Ovary (tissue), 9 donors: Measurements from ENCODE around the gene PTPRN2. TPM values are rescaled to one million over a fixed set of nuclear protein-coding genes. Genes with fewer than 3 reads are reported as not detected.

Experiments
- DNase-seq, 5 donors: peaks; one replicate each; pipeline ENCODE4 v3.0.0-alpha.2; 2019 to 2020
- H3K27ac ChIP-seq, 2 donors: fragments of 200-600 bp; one replicate each; pipeline versions ENCODE4 v1.5.1 to v1.8.0; 2019 to 2022
- H3K27me3 ChIP-seq: fragments of 200-600 bp; one replicate; pipeline ENCODE4 v1.8.0; 2022
- H3K36me3 ChIP-seq: fragments of 200-600 bp; sonication (generic); one replicate; pipeline ENCODE4 v1.5.1; 2019
- H3K4me1 ChIP-seq: one replicate; pipeline ENCODE4 v1.8.1; 2013; ENCODE audit warnings: mild to moderate bottlenecking, moderate library complexity; ENCODE audit not compliant: insufficient read depth
- H3K4me3 ChIP-seq: fragments of 200-600 bp; sonication (generic); one replicate; pipeline ENCODE4 v1.5.1; 2017
- H3K9me3 ChIP-seq, 2 donors: fragments of 200-600 bp in 1 of 2; sonication (generic) in 1 of 2; one replicate each; pipeline versions ENCODE4 v1.5.1 to v1.8.1; 2013 to 2019; ENCODE audit warnings: mild to moderate bottlenecking in 1 of 2, moderate library complexity in 1 of 2
- CTCF ChIP-seq, 3 donors: fragments of 450-650 bp in 2 of 3; fragments of 200-600 bp in 1 of 3; IDR thresholded peaks; one replicate each; pipeline versions ENCODE4 v1.5.1 to v1.8.0; 2016 to 2022; ENCODE audit warnings: antibody characterized with exemption in 3 of 3, mild to moderate bottlenecking in 1 of 3
- EP300 ChIP-seq: sonication (generic); formaldehyde crosslinking; IDR thresholded peaks from one replicate; pipeline ENCODE4 v1.6.1; 2017; ENCODE audit warnings: antibody characterized with exemption
- POLR2A ChIP-seq: fragments of 450-650 bp; IDR thresholded peaks from one replicate; pipeline ENCODE4 v1.6.1; 2017; ENCODE audit warnings: antibody characterized with exemption, mild to moderate bottlenecking, moderate library complexity
- WGBS, 3 donors: extraction: QIAGEN DNeasy Blood & Tissue Kit in 1 of 3; methylation state at CpG; one replicate each; pipeline versions ENCODE4 v1.1.5 to v1.1.7; 2013 to 2017; 5-methylcytosine and 5-hydroxymethylcytosine counted together
- intact Hi-C, 4 donors: fragments of 100-400 bp; cut with DNase I; formaldehyde crosslinking; loops; one replicate each; pipeline versions ENCODE4 v1.11.0 to v1.15.1; 2022 to 2023
- polyA plus RNA-seq, 2 donors: library from polyadenylated mRNA; stranded (reverse); fragments of 200-250 nt in 1 of 2; fragments of 350-450 nt in 1 of 2; fragmentation: Illumina TruSeq in 1 of 2; extraction: RNeasy Lipid Tissue Mini Kit (QIAGEN cat#74804) in 1 of 2; gene quantifications; one replicate each; pipeline ENCODE4 v1.2.3, GENCODE V29; 2013 to 2014
- total RNA-seq, 7 donors: library from RNA; depleted of rRNA in 2 of 7; stranded (reverse); fragments of >200 nt in 2 of 7; fragmentation: NEBNext Ultra II Directional in 3 of 7; extraction: Animal tissue kit (Norgen Biotek cat#: 25700) in 3 of 7; gene quantifications; one replicate each; pipeline versions ENCODE4 v1.1.0 to v1.2.4, GENCODE V29; 2016 to 2023
- donor health status: DM: no; HTN: no; CAD: no; lungs with moderate emphysema.
- donor health status: DM: no; HTN: no; CAD: no.
- donor health status: Bipolar disorder and iron deficiency.
- donor health status: DM: yes; HTN: yes; CAD: no.
- donor health status: DM: no; HTN: no; CAD: no.
- donor health status: DM: yes; HTN: yes; CAD: no.

The PTPRN2 gene
- total and polyA plus RNA-seq, 9 donors = 3.5 to 11.1 (median 5.9) TPM

GRCh38 chr7:158497627-158498026, 90.0 kb downstream of the PTPRN2 start:
- Histone ChIP-seq H3K27me3 (no peaks in the 10 kb centered on the region), H3K9me3 (no peaks in the 10 kb centered on the region), H3K36me3 (no peaks in the 10 kb centered on the region), H3K4me3 (no peak overlapping the region), H3K4me1 (no peaks in the 10 kb centered on the region), H3K27ac (no peak overlapping the region)
- intact Hi-C loops = no loop called here
- 80 to 96% (median 91%) methylated on average over 5 to 9 of the region's 9 CpGs for WGBS, 3 donors
- no peak for DNase-seq
- TF ChIP-seq CTCF (IDR thresholded peaks at IDR 0.05) = no peak

GRCh38 chr7:158495786-158496185, 91.8 kb downstream of the PTPRN2 start:
- no peaks in the 10 kb centered on the region for H3K9me3 ChIP-seq
- intact Hi-C loops = no loop called here
- no peaks in the 10 kb centered on the region for H3K36me3 ChIP-seq
- no peak overlapping the region for H3K4me3 ChIP-seq
- H3K27ac ChIP-seq = no peak overlapping the region
- WGBS, 3 donors = 1 to 3% (median 3%) methylated on average over 6 of the region's 6 CpGs
- H3K27me3 ChIP-seq = no peaks in the 10 kb centered on the region
- no peaks in the 10 kb centered on the region for H3K4me1 ChIP-seq
- no peak for DNase-seq
- TF ChIP-seq EP300 = no peak
- TF ChIP-seq POLR2A = no peak
- TF ChIP-seq CTCF (IDR thresholded peaks at IDR 0.05) = no peak

- intact Hi-C loops = no loop called here
- H3K4me3 ChIP-seq = no peak overlapping the region
- no peak for TF ChIP-seq CTCF (IDR thresholded peaks at IDR 0.05)
- no peak for TF ChIP-seq EP300
- TF ChIP-seq POLR2A = no peak
- H3K27me3 ChIP-seq = no peaks in the 10 kb centered on the region
- no peaks in the 10 kb centered on the region for H3K9me3 ChIP-seq
- H3K36me3 ChIP-seq = no peaks in the 10 kb centered on the region
- WGBS, 3 donors = 9 to 18% (median 10%) methylated on average over 5 of the region's 5 CpGs
- H3K4me1 ChIP-seq = no peaks in the 10 kb centered on the region
- no peak overlapping the region for H3K27ac ChIP-seq
- no peak for DNase-seq
Observed at GRCh38 chr7:158495216-158495615, 92.4 kb downstream of the PTPRN2 start.

GRCh38 chr7:158494643-158495042, 93.0 kb downstream of the PTPRN2 start:
- H3K36me3 ChIP-seq = no peaks in the 10 kb centered on the region
- H3K27ac ChIP-seq = no peak overlapping the region
- H3K9me3 ChIP-seq = no peaks in the 10 kb centered on the region
- TF ChIP-seq POLR2A (no peak), EP300 (no peak), CTCF (IDR thresholded peaks at IDR 0.05) (no peak)
- H3K27me3 ChIP-seq = no peaks in the 10 kb centered on the region
- WGBS, 3 donors = 26 to 38% (median 34%) methylated on average over 9 of the region's 9 CpGs
- intact Hi-C loops = no loop called here
- DNase-seq = no peak
- no peaks in the 10 kb centered on the region for H3K4me1 ChIP-seq
- no peak overlapping the region for H3K4me3 ChIP-seq

- intact Hi-C loops = no loop called here
- H3K4me3 ChIP-seq = no peak overlapping the region
- H3K9me3 ChIP-seq = no peaks in the 10 kb centered on the region
- no peak for DNase-seq
- no peak overlapping the region for H3K27ac ChIP-seq
- no peaks in the 10 kb centered on the region for H3K27me3 ChIP-seq
- H3K4me1 ChIP-seq = no peaks in the 10 kb centered on the region
- TF ChIP-seq EP300 (no peak), POLR2A (no peak), CTCF (IDR thresholded peaks at IDR 0.05) (no peak)
- no peaks in the 10 kb centered on the region for H3K36me3 ChIP-seq
- WGBS, 3 donors = 47 to 65% (median 52%) methylated on average over 7 of the region's 7 CpGs
Observed at GRCh38 chr7:158494162-158494586, 93.4 kb downstream of the PTPRN2 start.
